NCI-H1694 treated with DMSO at 0.1 percent for 48 hours (cell line): ENCODE measurements around the gene SNU13.
"Not testable (repeated sequence)": the region's sequence is repeated elsewhere in the genome, so short reads cannot be mapped to it uniquely, and the experiment has no call there.

Experiments
- DNase-seq: peaks from one replicate; lab custom pipeline; 2025; lab: John Stamatoyannopoulos, UW

Gene SNU13

GRCh38 chr22:41641854-41642253 lies 46.8 kb downstream of the SNU13 start:
- no peak for DNase-seq

- no peak for DNase-seq
These were observed 49.9 kb downstream of the SNU13 start for GRCh38 chr22:41638748-41639147.

DNA sequence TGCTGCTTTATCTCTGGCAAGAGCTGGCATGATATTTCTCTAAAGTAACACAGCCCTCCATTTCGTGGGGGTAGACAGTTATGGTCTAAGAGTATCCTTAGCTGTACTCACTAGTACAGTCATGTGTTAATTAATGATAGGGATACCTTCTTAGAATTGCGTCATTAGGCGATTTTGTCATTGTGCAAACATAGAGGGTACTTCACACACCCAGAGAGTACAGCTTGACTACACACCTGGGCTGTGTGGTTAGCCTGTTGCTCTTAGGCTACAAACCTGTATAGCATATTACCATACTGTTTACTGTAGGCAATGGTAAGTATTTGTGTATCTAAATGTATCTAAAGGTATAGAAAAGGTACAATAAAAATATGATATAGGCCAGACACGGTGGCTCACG lies 50.5 kb downstream of the SNU13 start:
- no peak for DNase-seq

- DNase-seq = not testable (repeated sequence)
These were observed 51.0 kb downstream of the SNU13 start for GRCh38 chr22:41637623-41638022.

- DNase-seq = no peak
These were observed 52.2 kb downstream of the SNU13 start for GRCh38 chr22:41636467-41636866.

DNA sequence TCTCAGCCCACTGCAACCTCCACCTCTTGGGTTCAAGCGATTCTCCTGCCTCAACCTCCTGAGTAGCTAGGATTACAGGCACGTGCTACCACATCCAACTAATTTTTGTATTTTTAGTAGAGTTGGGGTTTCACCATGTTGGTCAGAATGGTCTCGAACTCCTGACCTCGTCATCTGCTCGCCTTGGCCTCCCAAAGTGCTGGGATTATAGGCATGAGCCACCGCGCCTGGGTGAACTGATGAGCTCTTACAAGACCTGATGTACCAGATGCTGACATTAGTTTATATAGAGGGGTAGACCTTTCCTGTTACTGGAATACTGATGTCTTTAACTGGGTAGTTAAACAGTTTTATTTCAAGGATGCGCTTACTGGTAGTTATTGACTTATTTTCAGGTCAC lies 54.1 kb downstream of the SNU13 start:
- DNase-seq = not testable (repeated sequence)

GRCh38 chr22:41631615-41632014 lies 57.1 kb downstream of the SNU13 start:
- not testable (repeated sequence) for DNase-seq

DNA sequence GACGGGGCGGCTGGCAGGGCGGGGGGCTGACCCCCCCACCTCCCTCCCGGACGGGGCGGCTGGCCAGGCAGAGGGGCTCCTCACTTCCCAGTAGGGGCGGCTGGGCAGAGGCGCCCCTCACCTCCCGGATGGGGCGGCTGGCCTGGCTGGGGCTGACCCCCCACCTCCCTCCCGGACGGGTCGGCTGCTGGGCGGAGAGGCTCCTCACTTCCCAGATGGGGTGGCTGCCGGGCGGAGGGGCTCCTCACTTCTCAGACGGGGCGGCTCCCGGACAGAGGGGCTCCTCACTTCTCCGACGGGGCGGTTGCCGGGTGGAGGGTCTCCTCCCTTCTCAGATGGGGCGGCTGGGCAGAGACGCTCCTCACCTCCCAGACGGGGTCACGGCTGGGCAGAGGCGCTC lies 57.6 kb downstream of the SNU13 start:
- DNase-seq = not testable (repeated sequence)

DNA sequence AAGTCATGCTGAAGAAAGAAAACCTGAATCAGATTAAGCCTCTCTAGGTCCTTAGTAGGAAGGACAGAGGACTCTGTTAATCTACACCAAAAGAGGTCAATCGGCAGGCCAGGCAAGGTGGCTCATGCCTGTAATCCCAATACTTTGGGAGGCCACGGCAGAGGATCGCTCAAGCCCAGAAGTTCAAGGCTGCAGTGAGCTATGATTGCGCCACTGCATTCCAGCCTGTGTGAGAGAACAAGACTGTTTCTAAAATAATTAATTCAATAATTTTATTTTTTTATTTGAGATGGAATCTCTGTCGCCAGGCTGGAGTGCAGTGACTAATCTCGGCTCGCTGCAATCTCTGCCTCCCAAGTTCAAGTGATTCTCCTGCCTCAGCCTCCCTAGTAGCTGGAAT lies 63.1 kb downstream of the SNU13 start:
- no peak for DNase-seq
